NCI-H1092 treated with DMSO at 0.1 percent for 48 hours (cell line): ENCODE results near the gene ARHGEF3.
"Not testable (repeated sequence)": the region's sequence is repeated elsewhere in the genome, so short reads cannot be mapped to it uniquely, and the experiment has no call there.

Experiments used
- DNase-seq: peaks from one replicate; lab custom pipeline; 2025; lab: John Stamatoyannopoulos, UW

The ARHGEF3 gene

DNA sequence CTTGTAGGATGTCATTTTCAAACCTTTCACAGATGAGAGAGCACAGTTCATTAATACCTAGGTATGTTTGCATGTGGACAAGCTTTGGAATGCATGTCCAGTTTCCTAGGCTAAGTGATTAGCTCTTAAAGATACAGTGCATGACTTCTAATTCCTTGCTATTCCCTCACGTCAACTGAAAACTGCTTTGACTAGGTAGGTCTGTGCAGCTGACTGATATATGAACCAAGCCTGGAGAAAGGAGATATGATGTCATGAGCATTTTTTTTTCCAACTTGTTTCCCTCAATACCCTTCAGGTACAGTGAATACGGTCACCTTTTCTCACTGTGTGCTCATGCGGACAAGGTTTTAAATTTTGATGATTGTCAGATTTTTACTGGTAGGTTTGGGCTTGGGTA, 77.1 kb downstream of the ARHGEF3 start:
- DNase-seq, result no peak

DNA sequence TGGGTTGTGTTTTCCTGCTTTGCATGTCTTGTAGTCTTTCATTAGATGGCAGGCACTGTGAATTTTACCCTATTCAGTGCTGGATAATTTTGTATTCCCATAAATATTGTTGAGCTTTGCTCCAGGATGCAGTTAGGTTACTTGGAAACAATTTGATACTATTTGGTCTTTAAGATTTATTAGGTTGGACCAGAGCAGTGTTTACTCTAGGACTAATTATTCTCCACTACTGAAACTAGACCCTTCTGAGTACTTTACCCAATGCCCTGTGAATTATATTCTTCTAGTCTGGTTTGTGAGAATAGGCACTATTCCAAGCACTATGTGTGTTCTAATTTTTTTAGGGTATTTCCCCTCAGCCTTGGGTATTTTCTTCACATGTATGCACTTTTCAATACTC, 80.9 kb downstream of the ARHGEF3 start:
- DNase-seq, result no peak

DNA sequence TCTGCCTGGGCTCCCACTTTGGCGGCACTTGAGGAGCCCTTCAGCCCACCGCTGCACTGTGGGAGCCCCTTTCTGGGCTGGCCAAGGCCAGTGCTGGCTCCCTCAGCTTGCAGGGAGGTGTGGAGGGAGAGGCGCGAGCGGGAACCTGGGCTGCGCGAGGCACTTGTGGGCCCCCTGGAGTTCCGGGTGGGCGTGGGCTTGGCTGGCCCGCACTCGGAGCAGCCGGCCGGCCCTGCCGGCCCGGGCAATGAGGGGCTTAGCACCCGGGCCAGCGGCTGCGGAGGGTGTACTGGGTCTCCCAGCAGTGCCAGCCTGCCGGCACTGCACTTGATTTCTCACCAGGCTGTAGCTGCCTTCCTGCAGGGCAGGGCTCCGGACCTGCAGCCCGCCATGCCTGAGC, 82.9 kb downstream of the ARHGEF3 start:
- not testable (repeated sequence) for DNase-seq

- no peak for DNase-seq
These were observed 90.4 kb downstream of the ARHGEF3 start for GRCh38 chr3:56711344-56711743.

DNA sequence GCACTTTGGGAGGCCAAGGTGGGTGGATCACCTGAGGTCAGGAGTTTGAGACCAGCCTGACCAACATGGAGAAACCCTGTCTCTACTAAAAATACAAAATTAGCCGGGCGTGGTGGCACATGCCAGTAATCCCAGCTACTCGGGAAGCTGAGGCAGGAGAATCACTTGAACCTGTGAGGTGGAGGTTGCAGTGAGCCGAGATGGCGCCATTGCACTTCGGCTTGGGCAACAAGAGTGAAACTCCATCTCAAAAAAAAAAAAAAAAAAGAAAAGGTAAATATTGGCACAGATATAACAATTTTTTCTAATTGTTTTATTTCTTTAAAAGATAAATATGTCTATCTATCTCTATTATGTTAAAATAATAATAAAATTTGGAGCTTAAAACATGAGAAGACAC, 94.3 kb downstream of the ARHGEF3 start:
- not testable (repeated sequence) for DNase-seq

- DNase-seq, result no peak
These were observed 95.1 kb downstream of the ARHGEF3 start for GRCh38 chr3:56706629-56707028.

DNA sequence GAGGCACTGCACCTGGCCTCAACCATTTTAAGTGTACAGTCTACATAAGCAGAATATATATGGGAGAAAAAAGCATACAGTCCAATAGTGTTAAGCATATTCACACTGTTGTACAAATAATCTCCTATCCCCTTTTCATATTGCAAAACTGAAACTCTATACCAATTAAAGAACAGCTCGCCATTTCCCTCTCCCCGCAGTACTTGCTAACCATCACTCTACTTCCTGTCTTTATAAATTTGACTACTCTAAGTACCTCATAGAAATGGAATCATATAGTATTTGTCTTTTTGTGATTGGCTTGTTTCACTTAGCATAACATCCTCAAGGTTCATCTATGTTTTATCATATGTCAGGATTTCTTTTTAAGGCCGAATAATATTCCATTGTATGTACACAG, 97.0 kb downstream of the ARHGEF3 start:
- no peak for DNase-seq

DNA sequence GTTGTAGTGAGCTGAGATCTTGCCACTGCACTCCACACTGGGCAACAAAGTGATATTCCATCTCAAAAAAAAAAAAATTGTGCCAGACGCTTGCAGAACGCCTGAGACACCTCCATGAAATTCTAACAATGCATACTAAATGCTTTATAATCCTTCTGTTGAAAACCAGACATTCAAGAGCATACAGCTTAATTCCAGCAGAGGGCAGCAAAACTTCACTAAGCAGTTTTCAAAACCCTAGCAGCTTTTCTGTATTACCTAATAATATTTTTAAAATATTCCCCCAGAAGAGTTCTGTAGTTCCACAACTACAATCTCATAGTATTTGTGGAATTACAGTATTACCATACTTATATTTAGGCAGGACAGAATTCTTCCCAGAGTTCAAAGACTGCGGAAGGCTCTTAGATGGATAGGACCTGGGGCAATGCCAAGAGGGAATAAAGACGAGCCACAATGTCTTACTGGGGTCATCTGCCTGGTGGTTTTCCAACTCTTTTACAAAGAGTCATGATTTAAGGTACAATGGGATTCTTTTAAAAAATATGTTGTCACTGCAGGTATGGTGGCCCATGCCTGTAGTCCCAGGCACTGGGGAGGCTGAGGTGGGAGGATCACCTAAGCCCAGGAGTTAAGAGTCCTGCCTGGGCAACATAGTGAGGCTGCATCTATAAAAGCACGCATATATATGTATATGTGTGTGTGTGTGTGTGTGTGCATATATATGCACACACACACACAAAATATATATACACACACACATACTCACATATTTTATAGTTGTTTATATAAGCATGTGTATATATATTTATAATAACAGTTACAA, 99.0 kb downstream of the ARHGEF3 start:
- peak; percentile 72 for DNase-seq

GRCh38 chr3:56700151-56700550, 101.6 kb downstream of the ARHGEF3 start:
- no peak for DNase-seq

DNA sequence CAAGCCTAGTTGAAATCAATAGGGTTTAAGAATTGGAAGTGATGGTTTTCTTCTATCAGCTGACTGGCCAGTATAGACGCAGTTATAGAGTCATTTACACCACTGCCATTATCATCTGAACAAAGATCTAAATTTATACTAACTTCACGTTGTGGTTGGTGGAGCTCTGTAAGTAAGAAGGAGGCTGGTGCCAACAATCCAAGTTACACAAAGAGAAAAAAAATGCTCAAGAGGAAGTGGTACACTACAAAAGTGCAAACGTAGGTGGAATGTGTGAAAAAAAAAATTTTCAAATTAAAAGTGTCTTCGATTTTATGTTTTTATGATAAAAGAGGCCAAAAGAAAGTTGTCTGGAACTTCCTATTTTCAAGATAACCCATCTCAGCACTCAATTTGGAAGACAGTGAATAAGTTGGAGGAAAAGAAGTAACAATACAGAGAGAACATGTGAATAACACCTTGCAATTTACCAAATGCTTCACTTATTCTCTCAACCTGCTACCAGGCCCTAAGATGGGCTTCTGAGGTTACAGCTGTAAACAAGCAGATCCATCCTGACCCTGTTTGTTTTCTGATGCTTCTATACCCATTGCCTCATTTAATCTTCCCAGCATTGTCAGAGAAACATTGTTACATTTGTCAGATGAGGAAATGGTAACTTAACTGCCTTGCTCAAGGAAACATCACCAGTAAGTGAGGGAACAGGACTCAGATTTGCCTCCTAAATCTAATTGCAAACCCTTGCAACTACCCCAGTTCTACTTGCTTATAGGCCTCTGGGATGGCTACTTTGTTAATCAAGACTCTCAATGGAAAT, 106.7 kb downstream of the ARHGEF3 start:
- DNase-seq, result no peak

GRCh38 chr3:56693750-56694149, 108.0 kb downstream of the ARHGEF3 start:
- no peak for DNase-seq

GRCh38 chr3:56692520-56693433, 109.0 kb downstream of the ARHGEF3 start:
- not testable (repeated sequence) for DNase-seq

- DNase-seq, result not testable (repeated sequence)
These were observed 109.8 kb downstream of the ARHGEF3 start for GRCh38 chr3:56692001-56692365.

DNA sequence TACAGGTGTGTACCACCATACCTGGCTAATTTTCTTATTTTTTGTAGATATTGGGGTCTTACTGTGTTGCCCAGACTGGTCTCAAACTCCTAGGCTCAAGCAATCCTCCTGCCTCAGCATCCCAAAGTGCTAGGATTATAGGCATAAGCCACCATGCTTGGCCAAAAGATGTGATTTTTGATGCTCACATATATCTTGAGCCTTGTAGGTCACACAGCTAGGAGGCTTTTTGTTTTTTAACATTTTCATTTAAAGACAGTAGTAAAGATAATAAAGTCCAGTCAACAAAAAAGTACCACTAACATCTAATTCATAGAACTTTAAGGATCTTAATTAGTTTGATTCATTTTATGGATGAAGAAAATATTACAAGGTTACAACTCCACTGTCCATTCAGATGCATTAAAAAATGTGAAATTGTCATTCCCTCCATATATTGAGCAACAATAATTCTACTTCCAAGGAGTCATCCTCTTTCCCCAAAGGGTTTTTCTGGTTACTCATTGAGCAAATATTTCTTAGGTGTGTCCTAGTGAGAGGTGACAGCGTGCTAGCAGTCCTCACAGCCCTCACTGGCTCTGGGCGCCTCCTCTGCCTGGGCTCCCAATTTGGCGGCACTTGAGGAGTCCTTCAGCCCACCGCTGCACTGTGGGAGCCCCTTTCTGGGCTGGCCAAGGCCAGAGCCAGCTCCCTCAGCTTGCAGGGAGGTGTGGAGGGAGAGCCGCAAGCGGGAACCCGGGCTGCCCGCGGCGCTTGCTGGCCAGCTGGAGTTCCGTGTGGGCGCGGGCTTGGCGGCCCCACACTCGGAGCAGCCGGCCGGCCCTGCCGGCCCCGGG, 110.4 kb downstream of the ARHGEF3 start:
- DNase-seq, result no peak

- no peak for DNase-seq
These were observed 112.4 kb downstream of the ARHGEF3 start for GRCh38 chr3:56689303-56689702.

GRCh38 chr3:56688191-56688590, 113.6 kb downstream of the ARHGEF3 start:
- DNase-seq, result no peak

- DNase-seq, result no peak
These were observed 117.7 kb downstream of the ARHGEF3 start for GRCh38 chr3:56684029-56684428.

GRCh38 chr3:56683122-56683817, 118.5 kb downstream of the ARHGEF3 start, which contains the start of gene TASOR:
Gene TASOR (minus strand): TSS chr3:56683265. CDS start chr3:56683006, 259 bp downstream.
- peak; percentile 46 for DNase-seq

- DNase-seq, result peak; percentile 65
These were observed 119.2 kb downstream of the ARHGEF3 start for GRCh38 chr3:56682462-56683121.

DNA sequence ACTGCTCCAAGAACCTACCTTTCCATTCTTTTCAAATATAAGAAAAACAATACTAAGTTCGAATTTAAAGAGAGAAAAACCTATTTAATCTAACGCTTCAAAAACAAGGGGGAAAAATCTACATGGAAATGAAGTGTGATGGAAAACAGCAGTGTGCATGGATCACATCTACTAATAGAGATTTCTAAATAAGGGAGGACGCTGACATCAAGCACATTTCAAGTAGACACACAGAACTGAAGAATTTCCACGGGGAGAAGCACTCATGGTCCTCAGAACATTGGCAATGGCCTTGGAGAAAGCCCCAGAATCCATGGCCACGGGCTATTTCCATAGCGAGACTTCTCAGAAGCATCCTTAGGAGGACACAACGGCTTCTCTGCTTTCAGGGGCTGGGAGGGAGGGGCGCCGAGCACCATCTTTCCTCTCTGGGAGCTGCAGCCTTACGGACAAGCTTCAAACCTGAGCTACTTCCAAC, 119.7 kb downstream of the ARHGEF3 start:
- no peak for DNase-seq
